GM19025 (cell line): ENCODE results near the gene TNFSF11.

Experiments
- ATAC-seq: cut with Tn5 transposase; IDR thresholded peaks from one replicate; pipeline ENCODE4 v1.9.1; 2021; ENCODE audit warnings: mild to moderate bottlenecking, low read depth, moderate library complexity; ENCODE audit not compliant: unreplicated experiment

The TNFSF11 gene

GRCh38 chr13:42607546-42607945, 33.6 kb downstream of the TNFSF11 start:
- no peak for ATAC-seq

DNA sequence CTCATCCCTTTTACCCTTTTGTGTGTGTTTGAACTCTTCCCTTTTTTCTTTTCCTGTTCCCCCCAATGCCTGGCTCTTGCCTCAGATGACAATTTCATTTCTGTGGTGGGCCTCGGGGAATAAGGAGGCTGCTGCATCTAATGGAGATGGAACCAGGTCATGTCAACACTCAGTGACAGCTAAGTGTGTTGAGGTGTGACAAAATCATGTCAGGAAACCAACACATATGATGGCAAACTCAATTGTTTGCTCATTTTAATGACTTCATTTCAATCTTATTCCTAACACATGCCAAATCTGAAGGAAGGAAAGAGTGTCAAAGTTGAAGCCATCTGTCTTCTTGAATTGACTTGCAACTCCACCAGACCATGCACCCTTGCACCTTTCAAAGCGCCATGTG, 36.7 kb downstream of the TNFSF11 start:
- ATAC-seq: no peak

DNA sequence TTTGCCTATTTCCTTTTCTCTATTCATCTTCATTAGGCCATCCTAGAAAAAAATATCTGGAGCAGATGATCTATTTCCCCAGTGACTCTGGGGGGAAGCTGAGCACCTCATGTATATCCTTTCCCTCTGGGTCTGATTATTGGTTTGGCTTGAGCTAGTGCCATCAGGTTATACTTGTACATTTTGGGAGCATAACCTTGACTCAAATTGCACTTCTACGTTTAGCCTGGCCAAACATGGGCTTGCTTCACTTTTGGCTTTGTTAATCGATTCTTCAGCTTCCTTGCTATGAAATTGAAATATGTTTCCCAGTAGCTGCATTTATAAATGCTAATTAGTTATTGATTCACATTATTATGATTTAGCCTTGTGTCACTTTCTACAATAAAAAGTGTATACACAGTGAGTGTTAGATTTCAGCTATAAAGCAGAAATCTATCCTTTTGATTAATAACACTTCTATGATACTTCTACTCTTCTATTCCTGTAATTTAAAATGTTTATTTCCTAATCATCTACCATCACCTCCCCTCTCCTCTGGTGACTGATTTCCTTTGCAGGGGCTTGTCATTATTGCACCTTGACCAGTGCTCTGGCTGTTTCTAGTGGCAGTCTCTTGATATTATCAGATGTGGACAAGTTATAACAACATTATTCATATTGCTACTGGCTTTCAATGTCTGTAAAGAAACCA, 37.3 kb downstream of the TNFSF11 start:
- ATAC-seq: no peak

- no peak for ATAC-seq
Observed at GRCh38 chr13:42612021-42612765, 38.2 kb downstream of the TNFSF11 start.

- ATAC-seq: no peak
Observed at GRCh38 chr13:42614436-42615035, 40.6 kb downstream of the TNFSF11 start.

GRCh38 chr13:42615691-42616090, 41.7 kb downstream of the TNFSF11 start:
- ATAC-seq: no peak

GRCh38 chr13:42617221-42617620, 43.3 kb downstream of the TNFSF11 start:
- ATAC-seq: no peak

- ATAC-seq: no peak
Observed at GRCh38 chr13:42623916-42624315, 50.0 kb downstream of the TNFSF11 start.

DNA sequence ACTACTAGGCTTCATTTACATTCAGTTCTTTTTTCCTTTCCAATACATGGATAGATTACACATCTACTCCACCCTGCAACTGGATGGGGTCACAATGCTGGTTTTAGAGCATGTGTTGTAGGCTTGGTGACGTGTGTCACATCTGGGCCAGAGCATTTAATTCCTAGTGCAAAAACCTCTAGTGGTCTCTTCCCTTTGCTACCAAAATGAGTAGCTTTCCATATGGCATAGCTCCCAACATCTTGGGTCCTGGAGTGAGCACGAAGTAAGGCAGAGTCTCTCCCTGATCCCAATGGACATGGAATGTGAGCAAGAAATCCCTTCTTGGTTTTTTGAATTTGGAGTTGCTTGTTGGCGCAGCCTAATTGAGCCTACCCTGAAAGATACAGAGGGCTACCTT, 51.7 kb downstream of the TNFSF11 start:
- no peak for ATAC-seq

GRCh38 chr13:42626176-42626860, 52.4 kb downstream of the TNFSF11 start:
- no peak for ATAC-seq

GRCh38 chr13:42628666-42629065, 54.7 kb downstream of the TNFSF11 start:
- no peak for ATAC-seq

DNA sequence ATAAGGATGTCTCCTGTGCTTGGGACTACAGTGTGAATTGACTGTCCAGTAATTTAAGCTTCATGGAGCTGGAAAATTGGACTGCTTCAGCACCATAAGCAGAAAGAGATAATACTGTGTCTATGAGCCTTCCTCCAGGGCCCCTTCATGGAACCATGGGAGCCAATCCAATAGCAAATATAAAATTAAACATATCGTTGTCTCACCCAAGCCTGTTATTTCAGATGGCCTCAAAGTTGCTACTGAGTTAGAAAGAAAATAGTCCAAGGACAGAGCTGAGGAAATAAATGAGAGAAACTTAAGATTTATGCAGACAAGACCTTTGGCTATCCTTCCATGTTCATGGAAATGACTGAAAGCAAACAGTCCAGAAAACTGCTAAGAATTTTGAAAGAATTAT, 57.2 kb downstream of the TNFSF11 start:
- ATAC-seq: no peak

- ATAC-seq: no peak
Observed at GRCh38 chr13:42633495-42633894, 59.5 kb downstream of the TNFSF11 start.

DNA sequence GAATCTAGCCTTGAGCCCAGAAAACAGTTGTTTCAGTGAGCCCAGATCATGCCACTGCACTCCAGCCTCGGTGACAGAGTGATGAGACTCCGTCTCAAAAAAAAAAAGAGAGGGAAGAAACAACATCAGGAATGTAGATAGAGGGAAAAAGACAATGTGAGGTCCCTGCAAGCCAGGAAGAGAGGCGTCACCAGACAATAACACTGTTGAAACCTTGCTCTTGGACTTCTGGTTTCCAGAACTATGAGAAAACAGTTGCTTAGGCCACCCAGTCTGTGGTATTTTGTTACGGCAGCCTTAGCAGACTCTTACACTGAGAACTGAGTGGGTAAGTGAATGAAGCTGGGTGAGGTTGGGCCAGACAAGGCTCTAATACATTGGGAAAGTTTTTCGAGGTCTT, 64.1 kb downstream of the TNFSF11 start:
- ATAC-seq: no peak

DNA sequence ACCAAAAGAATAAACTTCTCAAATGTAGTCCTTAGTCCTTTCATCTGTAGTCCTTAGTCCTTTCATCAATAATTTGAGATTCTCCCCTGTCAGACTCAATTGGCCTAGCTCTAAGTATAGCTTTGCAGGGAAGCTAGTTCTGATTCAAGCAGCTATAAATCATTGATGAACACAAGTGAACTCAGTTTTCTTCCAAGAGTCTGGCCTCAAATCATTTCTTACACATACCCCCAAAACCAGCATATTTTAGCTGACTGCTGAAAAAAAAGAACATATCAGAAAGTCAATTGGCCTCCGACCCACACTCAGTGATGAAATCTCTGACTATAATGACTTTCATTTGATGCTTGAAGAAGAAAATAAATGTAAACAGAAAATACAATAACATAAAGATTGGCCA, 64.9 kb downstream of the TNFSF11 start:
- ATAC-seq: no peak

- ATAC-seq: no peak
Observed at GRCh38 chr13:42643076-42643475, 69.1 kb downstream of the TNFSF11 start.

- no peak for ATAC-seq
Observed at GRCh38 chr13:42644841-42645240, 70.9 kb downstream of the TNFSF11 start.

GRCh38 chr13:42645717-42646116, 71.8 kb downstream of the TNFSF11 start:
- no peak for ATAC-seq

GRCh38 chr13:42649141-42649540, 75.2 kb downstream of the TNFSF11 start:
- ATAC-seq: no peak

DNA sequence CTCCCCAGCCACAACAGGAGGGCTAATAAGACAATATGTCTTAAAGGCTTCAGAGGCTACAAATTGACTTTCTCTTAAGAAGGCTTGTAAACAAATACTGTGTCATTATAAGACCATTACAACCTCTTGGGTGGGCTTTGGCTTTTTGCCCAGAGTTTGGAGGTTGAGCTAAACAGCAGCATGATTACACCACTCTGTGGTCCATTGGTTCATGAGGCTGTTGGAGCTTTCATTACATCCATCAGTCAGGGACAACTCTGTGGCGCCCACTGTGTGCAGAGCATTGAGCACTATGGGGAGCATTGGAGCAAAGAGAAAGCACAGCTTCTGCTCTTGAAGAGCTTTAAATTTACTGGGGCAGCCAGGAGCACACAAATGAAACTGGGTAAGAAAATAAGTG, 75.9 kb downstream of the TNFSF11 start:
- no peak for ATAC-seq

- no peak for ATAC-seq
Observed at GRCh38 chr13:42650506-42650905, 76.6 kb downstream of the TNFSF11 start.
